B cell (primary cell): Measurements from ENCODE around the gene KIAA0232.

Source experiments
- CTCF ChIP-seq: fragments of 200-600 bp; IDR thresholded peaks from one replicate; pipeline ENCODE4 v1.8.0; 2022; ENCODE audit warnings: antibody characterized with exemption, mild to moderate bottlenecking
- EZH2 ChIP-seq: IDR thresholded peaks from 2 replicates; pipeline ENCODE4 v1.6.1; 2012; ENCODE audit warnings: borderline replicate concordance, low read depth, mild to moderate bottlenecking, moderate library complexity, low read length; ENCODE audit not compliant: insufficient read depth, poor library complexity, severe bottlenecking

- TF ChIP-seq CTCF = no peak
- no peak for TF ChIP-seq EZH2
These were observed 30.2 kb downstream of the KIAA0232 start for GRCh38 chr4:6812766-6813165.
